HUES6 (cell line): Measurements from ENCODE around the gene QPRT.
A peak's percentile ranks its signal among the peaks of the same experiment; 100 is the strongest.
"Not testable (repeated sequence)": the region's sequence is repeated elsewhere in the genome, so short reads cannot be mapped to it uniquely, and the experiment has no call there.

ENCODE experiments used
- H3K27ac ChIP-seq: 2 replicates; pipeline ENCODE4 v1.7.0; 2013; ENCODE audit warnings: low read depth, mild to moderate bottlenecking, low read length, inconsistent platforms
- H3K27me3 ChIP-seq: 2 replicates; pipeline ENCODE4 v1.6.1; 2013; ENCODE audit warnings: low read length; ENCODE audit not compliant: control insufficient read depth, insufficient read depth
- H3K36me3 ChIP-seq: 2 replicates; pipeline ENCODE4 v1.6.1; 2013; ENCODE audit warnings: low read length; ENCODE audit not compliant: control insufficient read depth, insufficient read depth
- H3K4me1 ChIP-seq: 2 replicates; pipeline ENCODE4 v1.6.1; 2013; ENCODE audit warnings: low read length; ENCODE audit not compliant: control insufficient read depth, insufficient read depth
- H3K4me3 ChIP-seq: 2 replicates; pipeline ENCODE4 v1.5.1; 2013; ENCODE audit warnings: low read depth, low read length
- H3K9ac ChIP-seq: one replicate; pipeline ENCODE4 v1.6.1; 2013; ENCODE audit warnings: mild to moderate bottlenecking, low read length
- H3K9me3 ChIP-seq: 2 replicates; pipeline ENCODE4 v1.6.1; 2013; ENCODE audit warnings: low read depth, low read length; ENCODE audit not compliant: control insufficient read depth, insufficient read depth

Gene QPRT

DNA sequence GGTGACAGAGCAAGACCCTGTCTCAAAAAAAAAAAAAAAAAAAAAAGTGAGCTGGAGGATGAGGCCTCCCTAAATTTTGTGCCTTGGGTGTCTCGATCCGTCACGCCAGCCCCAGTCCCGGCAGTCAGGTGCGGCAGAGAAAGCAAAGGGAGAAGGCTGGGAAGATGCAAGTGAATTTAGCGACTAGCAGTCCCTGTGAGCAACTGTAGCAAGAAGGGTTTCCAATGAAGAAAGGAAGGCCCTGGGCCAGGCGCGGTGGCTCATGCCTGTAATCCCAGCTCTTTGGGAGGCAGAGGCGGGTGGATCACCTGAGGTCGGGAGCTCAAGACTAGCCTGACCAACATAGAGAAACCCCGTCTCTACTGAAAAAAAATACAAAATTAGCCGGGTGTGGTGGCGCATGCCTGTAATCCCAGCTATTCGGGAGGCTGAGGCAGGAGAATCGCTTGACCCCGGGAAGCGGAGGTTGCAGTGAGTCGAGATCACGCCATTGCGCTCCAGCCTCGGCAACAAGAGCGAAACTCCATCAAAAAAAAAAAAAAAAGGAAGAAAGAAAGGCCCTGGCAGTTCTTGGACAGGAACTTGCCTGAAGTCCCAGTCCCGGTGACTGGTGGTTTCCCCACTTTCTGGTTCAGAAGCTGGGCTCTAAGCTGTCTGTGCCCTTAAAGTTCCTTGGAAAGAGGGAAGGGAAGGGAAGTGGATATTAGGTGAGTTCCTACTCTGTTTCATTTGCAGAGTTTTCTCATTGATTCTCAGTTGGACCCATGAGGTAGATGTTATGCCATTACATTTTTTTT is 1.8 kb upstream of the QPRT start:
- no peak overlapping the region for H3K4me3 ChIP-seq
- H3K36me3 ChIP-seq: peaks cover 11% of the 10 kb centered on the region
- no peaks in the 10 kb centered on the region for H3K27me3 ChIP-seq
- no peak overlapping the region for H3K9ac ChIP-seq
- no peaks in the 10 kb centered on the region for H3K9me3 ChIP-seq
- H3K4me1 ChIP-seq: peaks cover 20% of the 10 kb centered on the region
- H3K27ac ChIP-seq: no peak overlapping the region

DNA sequence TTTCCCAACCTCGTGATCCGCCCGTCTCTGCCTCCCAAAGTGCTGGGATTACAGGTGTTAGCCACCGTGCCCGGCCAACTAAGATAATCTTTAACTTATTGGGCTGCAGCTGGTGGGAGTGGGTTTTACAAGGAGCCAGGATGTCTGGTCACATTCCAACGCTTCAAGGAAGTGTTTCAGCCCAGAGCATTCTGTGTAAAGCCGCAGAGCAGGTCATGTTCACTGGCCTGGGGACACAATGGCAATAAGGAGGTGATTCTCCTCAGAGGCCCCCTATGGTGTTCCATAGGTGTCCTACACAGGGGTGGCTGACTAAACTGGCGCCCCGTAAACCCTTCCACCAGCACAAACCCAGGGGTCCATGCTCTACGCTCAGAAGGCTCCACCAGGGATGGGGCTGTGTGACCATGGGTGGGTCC is 1.2 kb downstream of the QPRT start:
- H3K27me3 ChIP-seq: no peaks in the 10 kb centered on the region
- H3K4me3 ChIP-seq: peak overlapping the region; percentile 62
- H3K9ac ChIP-seq: peak overlapping the region; percentile 95
- H3K4me1 ChIP-seq: peaks cover 13% of the 10 kb centered on the region
- H3K9me3 ChIP-seq: no peaks in the 10 kb centered on the region
- peak overlapping the region; percentile 96 for H3K27ac ChIP-seq
- peaks cover 27% of the 10 kb centered on the region for H3K36me3 ChIP-seq

GRCh38 chr16:29683543-29684090 is 4.6 kb downstream of the QPRT start:
- peaks cover 42% of the 10 kb centered on the region for H3K36me3 ChIP-seq
- no peak overlapping the region for H3K27ac ChIP-seq
- peaks cover 28% of the 10 kb centered on the region for H3K4me1 ChIP-seq
- no peak overlapping the region for H3K9ac ChIP-seq
- no peak overlapping the region for H3K4me3 ChIP-seq
- H3K27me3 ChIP-seq: no peaks in the 10 kb centered on the region
- no peaks in the 10 kb centered on the region for H3K9me3 ChIP-seq

DNA sequence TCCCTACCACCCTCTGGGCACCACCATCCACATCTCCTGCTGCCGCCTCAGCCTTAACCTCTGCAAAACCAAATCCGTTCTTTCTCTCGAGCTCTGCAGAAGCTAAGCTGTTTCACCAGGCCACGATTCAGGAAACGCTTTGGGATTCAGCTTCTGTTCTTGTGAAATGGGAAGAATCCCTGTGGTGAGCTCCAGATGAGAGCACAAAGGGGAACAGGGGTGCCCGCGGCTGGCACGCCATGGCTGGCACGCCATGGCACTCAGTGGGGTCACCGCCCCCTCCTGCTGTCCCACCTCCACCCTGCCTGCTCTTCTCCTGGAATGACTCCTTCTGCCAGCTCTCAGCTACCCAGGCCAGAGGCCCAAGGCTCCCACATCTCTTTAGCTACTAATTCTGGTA is 5.7 kb downstream of the QPRT start:
- Histone ChIP-seq H3K36me3 (peaks cover 42% of the 10 kb centered on the region), H3K4me3 (no peak overlapping the region), H3K27me3 (no peaks in the 10 kb centered on the region), H3K9ac (no peak overlapping the region), H3K27ac (no peak overlapping the region), H3K9me3 (no peaks in the 10 kb centered on the region), H3K4me1 (peaks cover 26% of the 10 kb centered on the region)

DNA sequence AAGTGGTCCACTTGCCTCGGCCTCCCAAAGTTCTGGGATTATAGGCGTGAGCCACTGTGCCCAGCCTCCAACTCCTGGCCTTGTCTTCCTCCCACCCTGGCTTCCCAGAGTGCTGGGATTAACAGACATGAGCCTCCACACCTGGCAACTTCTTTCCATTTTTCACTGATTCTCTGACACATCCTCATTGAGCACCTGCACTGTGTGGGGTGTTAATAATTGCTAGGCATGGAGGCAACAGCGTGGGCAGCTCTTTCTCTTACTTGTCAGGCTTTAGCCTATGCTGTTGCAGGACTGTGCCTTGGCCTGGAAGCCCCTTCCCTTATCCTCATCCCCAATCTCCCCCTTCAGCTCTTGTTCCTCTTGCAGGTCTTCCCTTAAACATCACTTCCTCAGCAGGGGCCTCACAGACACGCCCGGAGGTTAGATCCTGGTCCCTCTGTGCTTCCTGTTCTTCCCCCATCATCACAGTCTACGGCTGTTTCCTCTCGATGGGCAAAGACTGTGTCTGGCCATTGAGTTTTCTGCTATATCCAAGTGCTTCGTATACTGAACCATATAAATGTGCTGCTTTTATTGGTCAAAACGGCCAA is 7.9 kb downstream of the QPRT start:
- Histone ChIP-seq H3K27me3 (no peaks in the 10 kb centered on the region), H3K9me3 (no peaks in the 10 kb centered on the region), H3K27ac (no peak overlapping the region), H3K4me3 (no peak overlapping the region), H3K9ac (no peak overlapping the region), H3K4me1 (peaks cover 20% of the 10 kb centered on the region), H3K36me3 (peaks cover 39% of the 10 kb centered on the region)

GRCh38 chr16:29687755-29688154 is 8.8 kb downstream of the QPRT start:
- Histone ChIP-seq H3K4me1 (peaks cover 21% of the 10 kb centered on the region), H3K27me3 (no peaks in the 10 kb centered on the region), H3K9me3 (no peaks in the 10 kb centered on the region), H3K27ac (no peak overlapping the region), H3K36me3 (peaks cover 38% of the 10 kb centered on the region), H3K9ac (no peak overlapping the region), H3K4me3 (no peak overlapping the region)

DNA sequence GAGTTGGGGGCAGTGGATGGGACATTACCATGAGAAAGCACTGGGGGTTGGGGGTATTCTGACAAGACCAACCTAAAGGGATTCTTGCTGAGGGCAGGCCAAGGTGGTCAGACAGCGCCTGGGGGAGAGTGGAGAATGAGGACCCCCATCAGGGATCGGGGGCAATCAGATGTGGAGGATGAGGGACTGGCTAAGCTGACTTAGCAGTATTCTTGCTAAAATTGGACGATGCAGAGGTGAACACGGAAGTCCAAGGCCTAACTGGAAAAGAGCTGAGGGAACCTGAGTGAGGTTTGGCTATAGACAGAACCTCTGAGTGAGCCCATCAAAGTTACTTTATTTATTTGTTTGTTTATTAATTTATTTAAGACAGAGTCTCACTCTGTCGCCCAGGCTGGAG is 9.2 kb downstream of the QPRT start:
- no peaks in the 10 kb centered on the region for H3K9me3 ChIP-seq
- H3K4me1 ChIP-seq: peaks cover 21% of the 10 kb centered on the region
- no peak overlapping the region for H3K27ac ChIP-seq
- H3K27me3 ChIP-seq: no peaks in the 10 kb centered on the region
- no peak overlapping the region for H3K4me3 ChIP-seq
- no peak overlapping the region for H3K9ac ChIP-seq
- peaks cover 36% of the 10 kb centered on the region for H3K36me3 ChIP-seq

GRCh38 chr16:29689490-29690351 is 10.7 kb downstream of the QPRT start:
- not testable (repeated sequence) for H3K27me3 ChIP-seq, H3K9me3 ChIP-seq, H3K27ac ChIP-seq, H3K9ac ChIP-seq, H3K4me3 ChIP-seq
- H3K4me1 ChIP-seq: peaks cover 21% of the 10 kb centered on the region
- peaks cover 25% of the 10 kb centered on the region for H3K36me3 ChIP-seq

DNA sequence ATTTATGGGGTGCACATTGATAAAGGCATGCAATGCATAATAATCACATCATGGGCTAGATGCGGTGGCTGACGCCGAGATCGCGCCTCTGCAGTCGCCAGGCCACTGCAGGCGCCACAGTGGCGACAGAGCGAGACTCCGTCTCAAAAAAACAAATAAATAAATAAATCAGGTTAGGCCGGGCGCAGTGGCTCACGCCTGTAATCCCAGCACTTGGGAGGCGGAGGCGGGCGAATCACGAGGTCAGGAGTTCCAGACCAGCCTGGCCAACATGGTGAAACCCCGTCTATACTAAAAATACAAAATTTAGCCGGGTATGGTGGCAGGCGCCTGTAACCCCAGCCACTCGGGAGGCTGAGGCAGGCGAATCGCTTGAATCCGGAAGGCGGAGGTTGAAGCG is 13.6 kb downstream of the QPRT start:
- H3K4me1 ChIP-seq: peaks cover 11% of the 10 kb centered on the region
- peaks cover 30% of the 10 kb centered on the region for H3K36me3 ChIP-seq
- not testable (repeated sequence) for H3K9ac ChIP-seq, H3K4me3 ChIP-seq, H3K27me3 ChIP-seq, H3K27ac ChIP-seq, H3K9me3 ChIP-seq

DNA sequence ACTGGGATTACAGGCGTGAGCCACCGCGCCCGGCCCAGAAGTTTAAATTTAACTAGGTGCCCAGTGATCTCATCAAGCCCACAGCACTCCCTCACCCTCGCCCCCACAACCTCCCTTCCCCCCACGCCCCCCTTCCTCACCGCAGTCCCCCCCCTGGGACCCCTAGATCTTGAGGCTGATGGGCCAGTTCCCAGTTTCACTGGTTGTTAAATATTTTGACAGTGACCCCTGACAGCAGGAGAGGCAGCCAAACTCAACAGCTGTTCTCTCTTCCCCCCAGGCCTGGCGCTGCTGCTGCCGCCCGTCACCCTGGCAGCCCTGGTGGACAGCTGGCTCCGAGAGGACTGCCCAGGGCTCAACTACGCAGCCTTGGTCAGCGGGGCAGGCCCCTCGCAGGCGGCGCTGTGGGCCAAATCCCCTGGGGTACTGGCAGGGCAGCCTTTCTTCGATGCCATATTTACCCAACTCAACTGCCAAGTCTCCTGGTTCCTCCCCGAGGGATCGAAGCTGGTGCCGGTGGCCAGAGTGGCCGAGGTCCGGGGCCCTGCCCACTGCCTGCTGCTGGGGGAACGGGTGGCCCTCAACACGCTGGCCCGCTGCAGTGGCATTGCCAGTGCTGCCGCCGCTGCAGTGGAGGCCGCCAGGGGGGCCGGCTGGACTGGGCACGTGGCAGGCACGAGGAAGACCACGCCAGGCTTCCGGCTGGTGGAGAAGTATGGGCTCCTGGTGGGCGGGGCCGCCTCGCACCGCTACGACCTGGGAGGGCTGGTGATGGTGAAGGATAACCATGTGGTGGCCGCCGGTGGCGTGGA is 15.6 kb downstream of the QPRT start:
- no peak overlapping the region for H3K9ac ChIP-seq

More for the DNA sequence above, 15.6 kb downstream of the QPRT start:
- no peak overlapping the region for H3K4me3 ChIP-seq
- H3K4me1 ChIP-seq: peaks cover 9% of the 10 kb centered on the region; the same call in 1 of the 2 replicates
- H3K9me3 ChIP-seq: no peaks in the 10 kb centered on the region
- peaks cover 29% of the 10 kb centered on the region for H3K36me3 ChIP-seq
- H3K27ac ChIP-seq: no peak overlapping the region
- no peaks in the 10 kb centered on the region for H3K27me3 ChIP-seq
